Measurements from ENCODE around the gene GORASP2.

GORASP2 gene

DNA sequence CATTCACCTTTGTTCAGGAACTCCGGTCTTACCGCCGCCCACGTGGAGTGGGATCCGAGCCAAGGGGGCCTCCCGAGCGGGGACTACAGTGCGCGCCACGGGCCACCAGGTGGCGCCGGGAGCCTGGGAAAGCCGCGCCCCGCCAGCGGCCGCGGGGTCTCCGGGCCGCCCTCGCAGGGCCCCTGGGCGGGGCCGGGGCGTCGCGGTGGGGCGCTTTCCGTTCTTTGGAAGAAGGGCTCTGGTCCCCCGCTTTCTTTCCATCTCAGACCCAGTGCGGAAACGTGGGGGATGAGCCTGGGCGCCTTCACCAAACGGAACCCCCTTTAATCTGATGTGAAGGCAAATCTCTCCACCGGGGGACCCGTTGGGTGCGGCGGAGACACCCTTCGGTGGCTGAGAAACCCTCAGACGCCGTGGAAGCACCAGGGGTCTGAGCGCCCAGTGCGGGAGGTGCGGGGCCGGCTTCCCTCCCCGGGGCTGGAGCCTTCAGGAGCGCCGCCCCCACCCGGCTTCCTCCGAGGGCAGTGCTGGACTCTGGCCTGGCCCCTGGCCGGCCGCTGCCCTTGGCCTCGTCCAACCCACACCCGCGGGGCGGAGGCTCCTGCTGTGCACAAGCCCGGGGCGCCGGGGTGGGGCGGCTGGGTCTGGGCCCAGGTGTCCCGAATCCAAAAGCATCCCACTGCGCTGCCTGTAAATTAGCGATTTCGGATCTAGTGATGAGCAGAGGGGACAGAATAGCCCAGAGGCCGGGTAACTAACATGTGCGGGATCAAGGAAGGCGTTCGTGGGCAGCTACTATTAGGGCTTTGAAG is 44.6 kb downstream of the GORASP2 start (continued):
- TF ChIP-seq, protein P1, sequence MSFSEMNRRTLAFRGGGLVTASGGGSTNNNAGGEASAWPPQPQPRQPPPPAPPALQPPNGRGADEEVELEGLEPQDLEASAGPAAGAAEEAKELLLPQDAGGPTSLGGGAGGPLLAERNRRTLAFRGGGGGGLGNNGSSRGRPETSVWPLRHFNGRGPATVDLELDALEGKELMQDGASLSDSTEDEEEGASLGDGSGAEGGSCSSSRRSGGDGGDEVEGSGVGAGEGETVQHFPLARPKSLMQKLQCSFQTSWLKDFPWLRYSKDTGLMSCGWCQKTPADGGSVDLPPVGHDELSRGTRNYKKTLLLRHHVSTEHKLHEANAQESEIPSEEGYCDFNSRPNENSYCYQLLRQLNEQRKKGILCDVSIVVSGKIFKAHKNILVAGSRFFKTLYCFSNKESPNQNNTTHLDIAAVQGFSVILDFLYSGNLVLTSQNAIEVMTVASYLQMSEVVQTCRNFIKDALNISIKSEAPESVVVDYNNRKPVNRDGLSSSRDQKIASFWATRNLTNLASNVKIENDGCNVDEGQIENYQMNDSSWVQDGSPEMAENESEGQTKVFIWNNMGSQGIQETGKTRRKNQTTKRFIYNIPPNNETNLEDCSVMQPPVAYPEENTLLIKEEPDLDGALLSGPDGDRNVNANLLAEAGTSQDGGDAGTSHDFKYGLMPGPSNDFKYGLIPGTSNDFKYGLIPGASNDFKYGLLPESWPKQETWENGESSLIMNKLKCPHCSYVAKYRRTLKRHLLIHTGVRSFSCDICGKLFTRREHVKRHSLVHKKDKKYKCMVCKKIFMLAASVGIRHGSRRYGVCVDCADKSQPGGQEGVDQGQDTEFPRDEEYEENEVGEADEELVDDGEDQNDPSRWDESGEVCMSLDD (tag by site-specific recombination; IDR thresholded peaks at IDR 0.05): 0 out of 2 replicates have a peak, but pooled peaks have one; percentile 52
- TF ChIP-seq ZNF184 (tag by site-specific recombination; IDR thresholded peaks at IDR 0.05) (0 out of 2 replicates have a peak, but pooled peaks have one; percentile 9), ZNF76 (tag by site-specific recombination; IDR thresholded peaks at IDR 0.05; ENCODE audit: borderline replicate concordance, low read depth) (no peak), ZNF423 (tag by site-specific recombination; IDR thresholded peaks at IDR 0.05) (peak; percentile 79), SP7 (tag by site-specific recombination; IDR thresholded peaks at IDR 0.05) (no peak), ZBTB8A (tag by site-specific recombination; IDR thresholded peaks at IDR 0.05) (peak; percentile 82), ZNF513 (tag by site-specific recombination; IDR thresholded peaks at IDR 0.05) (no peak), ZNF416 (tag by site-specific recombination; IDR thresholded peaks at IDR 0.05) (no peak), ZNF843 (tag by site-specific recombination; IDR thresholded peaks at IDR 0.05) (no peak), ZSCAN23 (tag by site-specific recombination; IDR thresholded peaks at IDR 0.05) (no peak), ZEB2 (tag by site-specific recombination; IDR thresholded peaks at IDR 0.05) (peak; percentile 75), IKZF3 (tag by site-specific recombination; IDR thresholded peaks at IDR 0.05) (peak; percentile 47; the same call in 1 of the 2 replicates), ZNF366 (tag by site-specific recombination; conservative IDR thresholded peaks at IDR 0.05) (no peak), ZNF133 (tag by site-specific recombination; IDR thresholded peaks at IDR 0.05) (no peak), ZNF157 (tag by site-specific recombination; IDR thresholded peaks at IDR 0.05) (no peak), ZNF600 (tag by site-specific recombination; IDR thresholded peaks at IDR 0.05) (no peak), TRIM28 (IDR thresholded peaks at IDR 0.05; ENCODE audit: borderline replicate concordance, low read length) (no peak), ZSCAN5A (tag by site-specific recombination; IDR thresholded peaks at IDR 0.05) (no peak), YY1 (tag by site-specific recombination; IDR thresholded peaks at IDR 0.05) (peak; percentile 11; the same call in 1 of the 2 replicates), ZNF274 (IDR thresholded peaks at IDR 0.05; ENCODE audit: low read length) (no peak), ZNF274 (tag by site-specific recombination; IDR thresholded peaks at IDR 0.05; ENCODE audit: borderline replicate concordance) (no peak), ZFP37 (tag by site-specific recombination; IDR thresholded peaks at IDR 0.05) (no peak), ZFP3 (tag by site-specific recombination; IDR thresholded peaks at IDR 0.05; ENCODE audit: low read depth) (peak; percentile 89), ZNF514 (tag by site-specific recombination; IDR thresholded peaks at IDR 0.05) (no peak), ZNF776 (tag by site-specific recombination; IDR thresholded peaks at IDR 0.05; ENCODE audit: borderline replicate concordance) (no peak), ZNF473 (tag by site-specific recombination; IDR thresholded peaks at IDR 0.05) (no peak)
- TF ChIP-seq, protein P2, sequence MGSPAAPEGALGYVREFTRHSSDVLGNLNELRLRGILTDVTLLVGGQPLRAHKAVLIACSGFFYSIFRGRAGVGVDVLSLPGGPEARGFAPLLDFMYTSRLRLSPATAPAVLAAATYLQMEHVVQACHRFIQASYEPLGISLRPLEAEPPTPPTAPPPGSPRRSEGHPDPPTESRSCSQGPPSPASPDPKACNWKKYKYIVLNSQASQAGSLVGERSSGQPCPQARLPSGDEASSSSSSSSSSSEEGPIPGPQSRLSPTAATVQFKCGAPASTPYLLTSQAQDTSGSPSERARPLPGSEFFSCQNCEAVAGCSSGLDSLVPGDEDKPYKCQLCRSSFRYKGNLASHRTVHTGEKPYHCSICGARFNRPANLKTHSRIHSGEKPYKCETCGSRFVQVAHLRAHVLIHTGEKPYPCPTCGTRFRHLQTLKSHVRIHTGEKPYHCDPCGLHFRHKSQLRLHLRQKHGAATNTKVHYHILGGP (tag by site-specific recombination; IDR thresholded peaks at IDR 0.05): no peak
- TF ChIP-seq, protein P3, sequence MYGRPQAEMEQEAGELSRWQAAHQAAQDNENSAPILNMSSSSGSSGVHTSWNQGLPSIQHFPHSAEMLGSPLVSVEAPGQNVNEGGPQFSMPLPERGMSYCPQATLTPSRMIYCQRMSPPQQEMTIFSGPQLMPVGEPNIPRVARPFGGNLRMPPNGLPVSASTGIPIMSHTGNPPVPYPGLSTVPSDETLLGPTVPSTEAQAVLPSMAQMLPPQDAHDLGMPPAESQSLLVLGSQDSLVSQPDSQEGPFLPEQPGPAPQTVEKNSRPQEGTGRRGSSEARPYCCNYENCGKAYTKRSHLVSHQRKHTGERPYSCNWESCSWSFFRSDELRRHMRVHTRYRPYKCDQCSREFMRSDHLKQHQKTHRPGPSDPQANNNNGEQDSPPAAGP (tag by site-specific recombination; IDR thresholded peaks at IDR 0.05): no peak
- TF ChIP-seq, protein P4, sequence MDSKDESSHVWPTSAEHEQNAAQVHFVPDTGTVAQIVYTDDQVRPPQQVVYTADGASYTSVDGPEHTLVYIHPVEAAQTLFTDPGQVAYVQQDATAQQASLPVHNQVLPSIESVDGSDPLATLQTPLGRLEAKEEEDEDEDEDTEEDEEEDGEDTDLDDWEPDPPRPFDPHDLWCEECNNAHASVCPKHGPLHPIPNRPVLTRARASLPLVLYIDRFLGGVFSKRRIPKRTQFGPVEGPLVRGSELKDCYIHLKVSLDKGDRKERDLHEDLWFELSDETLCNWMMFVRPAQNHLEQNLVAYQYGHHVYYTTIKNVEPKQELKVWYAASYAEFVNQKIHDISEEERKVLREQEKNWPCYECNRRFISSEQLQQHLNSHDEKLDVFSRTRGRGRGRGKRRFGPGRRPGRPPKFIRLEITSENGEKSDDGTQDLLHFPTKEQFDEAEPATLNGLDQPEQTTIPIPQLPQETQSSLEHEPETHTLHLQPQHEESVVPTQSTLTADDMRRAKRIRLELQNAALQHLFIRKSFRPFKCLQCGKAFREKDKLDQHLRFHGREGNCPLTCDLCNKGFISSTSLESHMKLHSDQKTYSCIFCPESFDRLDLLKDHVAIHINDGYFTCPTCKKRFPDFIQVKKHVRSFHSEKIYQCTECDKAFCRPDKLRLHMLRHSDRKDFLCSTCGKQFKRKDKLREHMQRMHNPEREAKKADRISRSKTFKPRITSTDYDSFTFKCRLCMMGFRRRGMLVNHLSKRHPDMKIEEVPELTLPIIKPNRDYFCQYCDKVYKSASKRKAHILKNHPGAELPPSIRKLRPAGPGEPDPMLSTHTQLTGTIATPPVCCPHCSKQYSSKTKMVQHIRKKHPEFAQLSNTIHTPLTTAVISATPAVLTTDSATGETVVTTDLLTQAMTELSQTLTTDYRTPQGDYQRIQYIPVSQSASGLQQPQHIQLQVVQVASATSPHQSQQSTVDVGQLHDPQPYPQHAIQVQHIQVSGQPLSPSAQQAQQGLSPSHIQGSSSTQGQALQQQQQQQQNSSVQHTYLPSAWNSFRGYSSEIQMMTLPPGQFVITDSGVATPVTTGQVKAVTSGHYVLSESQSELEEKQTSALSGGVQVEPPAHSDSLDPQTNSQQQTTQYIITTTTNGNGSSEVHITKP (tag by site-specific recombination; IDR thresholded peaks at IDR 0.05): peak; percentile 48; the same call in 1 of the 2 replicates
